ENCODE measurements around the gene ZNF592. TPM values are rescaled to one million over a fixed set of nuclear protein-coding genes. Genes with fewer than 3 reads are reported as not detected.
"Not testable (repeated sequence)": the region's sequence is repeated elsewhere in the genome, so short reads cannot be mapped to it uniquely, and the experiment has no call there.

ZNF592 gene
- total and polyA plus RNA-seq, 4 donors = 8.8 to 29.6 (median 16.2) TPM

- Histone ChIP-seq H3K9me3 (ENCODE audit: control insufficient read depth in 4 of 4, insufficient read depth in 3 of 4, low read length in 3 of 4) (peaks cover 0 to 5% (median 0%) of the 10 kb centered on the region in 4 donors), H3K36me3 (ENCODE audit: control insufficient read depth in 4 of 4, insufficient read depth in 4 of 4, low read length in 4 of 4) (peaks cover 0 to 9% (median 0%) of the 10 kb centered on the region in 4 donors), H3K4me1 (ENCODE audit: control insufficient read depth in 5 of 5, insufficient read depth in 5 of 5, low read length in 5 of 5) (peaks cover 0 to 14% (median 0%) of the 10 kb centered on the region in 5 donors), H3K9ac (ENCODE audit: insufficient read depth in 1 of 2, low read length in 2 of 2) (no peak overlapping the region), H3K27ac (ENCODE audit: low read depth in 1 of 2, low read length in 1 of 2) (peak overlapping the region in 1 of 2 donors; percentile 3), H3K4me3 (no peak overlapping the region), H3K27me3 (ENCODE audit: control insufficient read depth in 3 of 3, insufficient read depth in 3 of 3, low read length in 2 of 3) (no peaks in the 10 kb centered on the region)
- 38 to 71% methylated on average over 2 of the region's 2 CpGs for WGBS, 2 donors
- no peak for ATAC-seq (ENCODE audit: insufficient read depth, low FRiP score)
- TF ChIP-seq CTCF (IDR thresholded peaks at IDR 0.05; ENCODE audit: control extremely low read depth, extremely low read depth) = no peak
- DNase-seq = no peak
These were observed 96.6 kb downstream of the ZNF592 start for GRCh38 chr15:84844964-84845363.

- H3K9me3 ChIP-seq (ENCODE audit: control insufficient read depth in 4 of 4, insufficient read depth in 3 of 4, low read length in 3 of 4); DNase-seq; H3K9ac ChIP-seq (ENCODE audit: insufficient read depth in 1 of 2, low read length in 2 of 2); H3K36me3 ChIP-seq (ENCODE audit: control insufficient read depth in 4 of 4, insufficient read depth in 4 of 4, low read length in 4 of 4); H3K4me3 ChIP-seq; H3K4me1 ChIP-seq (ENCODE audit: control insufficient read depth in 5 of 5, insufficient read depth in 5 of 5, low read length in 5 of 5); H3K27me3 ChIP-seq (ENCODE audit: control insufficient read depth in 3 of 3, insufficient read depth in 3 of 3, low read length in 2 of 3): not testable (repeated sequence)
- WGBS, 2 donors = 65 to 86% methylated on average over 7 of the region's 7 CpGs
- peak; percentile 58 for TF ChIP-seq CTCF (IDR thresholded peaks at IDR 0.05; ENCODE audit: control extremely low read depth, extremely low read depth)
- peak overlapping the region in 1 of 2 donors; percentile 3 for H3K27ac ChIP-seq (ENCODE audit: low read depth in 1 of 2, low read length in 1 of 2)
- ATAC-seq (ENCODE audit: insufficient read depth, low FRiP score) = peak; percentile 53
These were observed 97.2 kb downstream of the ZNF592 start for GRCh38 chr15:84845631-84846030.

DNA sequence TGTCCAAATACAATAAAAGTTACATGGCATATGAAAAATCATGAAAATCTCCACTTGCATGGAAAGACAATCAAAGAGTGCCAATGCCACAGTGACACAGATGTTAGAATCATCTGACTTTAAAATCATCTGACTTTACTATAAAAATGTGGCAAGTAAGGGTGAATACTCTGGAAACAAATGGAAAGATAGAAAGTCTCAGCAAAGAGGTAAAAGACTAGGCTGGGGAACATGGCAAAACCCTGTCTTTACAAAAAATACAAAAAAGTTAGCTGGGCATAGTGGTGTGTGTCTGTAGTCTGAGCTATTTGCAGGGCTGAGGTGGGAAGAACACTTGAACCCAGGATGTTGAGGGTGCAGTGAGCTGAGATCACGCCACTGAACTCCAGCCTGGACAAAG, 97.9 kb downstream of the ZNF592 start:
- ATAC-seq (ENCODE audit: insufficient read depth, low FRiP score) = no peak
- WGBS, 2 donors = 100% methylated on average over 1 of the region's 1 CpG

More for the DNA sequence above, 97.9 kb downstream of the ZNF592 start:
- Histone ChIP-seq H3K27me3 (ENCODE audit: control insufficient read depth in 3 of 3, insufficient read depth in 3 of 3, low read length in 2 of 3) (no peaks in the 10 kb centered on the region), H3K9ac (ENCODE audit: insufficient read depth in 1 of 2, low read length in 2 of 2) (no peak overlapping the region), H3K9me3 (ENCODE audit: control insufficient read depth in 4 of 4, insufficient read depth in 3 of 4, low read length in 3 of 4) (peaks cover 0 to 5% (median 0%) of the 10 kb centered on the region in 4 donors), H3K36me3 (ENCODE audit: control insufficient read depth in 4 of 4, insufficient read depth in 4 of 4, low read length in 4 of 4) (peaks cover 0 to 12% (median 0%) of the 10 kb centered on the region in 4 donors), H3K4me1 (ENCODE audit: control insufficient read depth in 5 of 5, insufficient read depth in 5 of 5, low read length in 5 of 5) (peaks cover 0 to 2% (median 0%) of the 10 kb centered on the region in 5 donors), H3K27ac (ENCODE audit: low read depth in 1 of 2, low read length in 1 of 2) (no peak overlapping the region), H3K4me3 (no peak overlapping the region)
- no peak for TF ChIP-seq CTCF (IDR thresholded peaks at IDR 0.05; ENCODE audit: control extremely low read depth, extremely low read depth)
- no peak for DNase-seq

Data from lung (tissue), 12 donors.